Panc1 (cell line): ENCODE results near the gene XYLT1. TPM values are rescaled to one million over a fixed set of nuclear protein-coding genes. Genes with fewer than 3 reads are reported as not detected.
"Not testable (repeated sequence)": the region's sequence is repeated elsewhere in the genome, so short reads cannot be mapped to it uniquely, and the experiment has no call there.

Experiments used
- ATAC-seq: fragments of 200-7000 bp; cut with Tn5 transposase; 2 replicates; pipeline ENCODE4 v1.9.1; 2020; ENCODE audit warnings: mild to moderate bottlenecking, moderate library complexity
- BruUV-seq: library from RNA; stranded (reverse); fragments of 400-500 nt; replicated peaks from 2 replicates; lab custom pipeline; 2021; lab: Mats Ljungman, UMichigan
- CTCF ChIA-PET: fragments of 300-600 bp; sonication (Branson Sonifier 250); formaldehyde crosslinking; loops from one replicate; lab custom pipeline; 2022; ENCODE audit warnings: antibody characterized with exemption; lab: Charles Lee
- POLR2A ChIA-PET: fragments of 300-600 bp; sonication (Branson Sonifier 250); formaldehyde crosslinking; loops from one replicate; lab custom pipeline; 2022; ENCODE audit warnings: antibody characterized with exemption; lab: Charles Lee
- DNase-seq: peaks from one replicate; pipeline ENCODE4 v3.0.0-alpha.2; 2010; ENCODE audit warnings: low read depth, low spot score
- H3K27ac ChIP-seq: 2 replicates; pipeline ENCODE4 v1.5.1; 2011; ENCODE audit warnings: mild to moderate bottlenecking, low read length, inconsistent platforms
- H3K27me3 ChIP-seq: fragments of 200-500 bp; sonication (Bioruptor generic); 2 replicates; pipeline ENCODE4 v1.6.0; 2014; ENCODE audit warnings: low read length, inconsistent platforms; ENCODE audit not compliant: control insufficient read depth, insufficient read depth
- H3K36me3 ChIP-seq: fragments of 200-500 bp; sonication (Bioruptor generic); 2 replicates; pipeline ENCODE4 v1.5.1; 2014; ENCODE audit warnings: inconsistent platforms, mild to moderate bottlenecking, low read length, moderate library complexity; ENCODE audit not compliant: control insufficient read depth, insufficient read depth
- H3K4me1 ChIP-seq: 2 replicates; pipeline ENCODE4 v1.5.1; 2011; ENCODE audit warnings: inconsistent platforms, mild to moderate bottlenecking, low read length, moderate library complexity; ENCODE audit not compliant: control insufficient read depth, insufficient read depth
- H3K4me3 ChIP-seq, 2 experiments: 2 replicates each; pipeline ENCODE4 v1.5.1; 2011 to 2012; ENCODE audit warnings: low read depth in 2 of 2, low read length in 2 of 2, mild to moderate bottlenecking in 2 of 2, inconsistent platforms in 1 of 2, moderate library complexity in 1 of 2
- H3K9me3 ChIP-seq: fragments of 200-500 bp; sonication (Bioruptor generic); 2 replicates; pipeline ENCODE4 v1.5.1; 2014; ENCODE audit warnings: low read depth, mild to moderate bottlenecking, inconsistent platforms, low read length, moderate library complexity; ENCODE audit not compliant: control insufficient read depth, insufficient read depth
- CTCF ChIP-seq: fragments of 450-650 bp; IDR thresholded peaks from 2 replicates; pipeline ENCODE4 v1.5.1; 2017; ENCODE audit warnings: mild to moderate bottlenecking
- POLR2AphosphoS5 ChIP-seq: IDR thresholded peaks from 2 replicates; pipeline ENCODE4 v1.6.1; 2012; ENCODE audit warnings: mild to moderate bottlenecking, low read depth, low read length, moderate library complexity
- REST ChIP-seq, 2 experiments: IDR thresholded peaks; 2 replicates each; pipeline ENCODE4 v1.6.1; 2011 to 2012; ENCODE audit warnings: low read depth in 2 of 2, control low read depth in 1 of 2, low read length in 1 of 2, mild to moderate bottlenecking in 1 of 2, moderate library complexity in 1 of 2; ENCODE audit not compliant: insufficient read depth in 1 of 2
- SIN3A ChIP-seq: IDR thresholded peaks from 2 replicates; pipeline ENCODE4 v1.6.1; 2012; ENCODE audit warnings: low read depth, mild to moderate bottlenecking, low read length, moderate library complexity, borderline replicate concordance; ENCODE audit not compliant: insufficient read depth
- TCF7L2 ChIP-seq: IDR thresholded peaks from 2 replicates; pipeline ENCODE4 v1.6.1; 2011; ENCODE audit warnings: mild to moderate bottlenecking, low read depth, low read length, inconsistent platforms
- in situ Hi-C: cut with HindIII; loops from 2 replicates; pipeline ENCODE4 v1.10.0; 2016; ENCODE audit warnings: low sequenced_read_pairs, low pct_unique_long_range_greater_than_20kb
- intact Hi-C: fragments of 100-400 bp; cut with micrococcal nuclease; formaldehyde crosslinking; loops from one replicate; pipeline ENCODE4 v1.10.0; 2022; ENCODE audit not compliant: unreplicated experiment
- total RNA-seq: library from RNA; stranded (reverse); gene quantifications from one replicate; pipeline ENCODE4 v1.2.1, GENCODE V29; 2021; ENCODE audit not compliant: unreplicated experiment

Gene XYLT1
- total RNA-seq, 1 experiment from 2014 or later, result 0.62 TPM

- in situ Hi-C loops, result no loop called here
- peaks cover 6% of the 10 kb centered on the region for H3K27me3 ChIP-seq
- no peaks in the 10 kb centered on the region; the same call in 1 of the 2 replicates for H3K4me1 ChIP-seq
- BruUV-seq, result no TSS peak
- H3K9me3 ChIP-seq, result no peaks in the 10 kb centered on the region
- TF ChIP-seq TCF7L2, result peak; percentile 70; the same call in 1 of the 2 replicates
- TF ChIP-seq SIN3A, result no peak
- no peak for TF ChIP-seq REST (IDR thresholded peaks at IDR 0.05; ENCODE audit: insufficient read depth in 1 of 2, low read depth in 2 of 2, low read length in 1 of 2)
- TF ChIP-seq POLR2AphosphoS5, result no peak
- ChIA-PET POLR2A (no interaction called here), CTCF (no interaction called here)
- intact Hi-C loops, result no loop called here
- ATAC-seq (no peak), DNase-seq (no peak)
- no peaks in the 10 kb centered on the region for H3K36me3 ChIP-seq
- H3K4me3 ChIP-seq, result no peak overlapping the region
- H3K27ac ChIP-seq, result no peak overlapping the region
Measured at GRCh38 chr16:17481736-17482135, 11.0 kb upstream of the XYLT1 start.

- H3K9me3 ChIP-seq, BruUV-seq, intact Hi-C loops, ATAC-seq, H3K27ac ChIP-seq, POLR2A ChIA-PET, H3K36me3 ChIP-seq, DNase-seq, H3K4me1 ChIP-seq, H3K4me3 ChIP-seq, in situ Hi-C loops, CTCF ChIA-PET: not testable (repeated sequence)
- H3K27me3 ChIP-seq, result peaks cover 12% of the 10 kb centered on the region
Measured at GRCh38 chr16:17477260-17477545, 6.4 kb upstream of the XYLT1 start.

- ChIA-PET CTCF (no interaction called here), POLR2A (no interaction called here)
- Histone ChIP-seq H3K36me3 (no peaks in the 10 kb centered on the region), H3K27ac (no peak overlapping the region), H3K4me3 (no peak overlapping the region), H3K27me3 (peaks cover 14% of the 10 kb centered on the region), H3K9me3 (no peaks in the 10 kb centered on the region), H3K4me1 (0 out of 2 replicates have a peak, but pooled peaks cover 3% of the 10 kb centered on the region)
- no TSS peak for BruUV-seq
- ATAC-seq (peak; percentile 91), DNase-seq (no peak)
- intact Hi-C loops, result no loop called here
- in situ Hi-C loops, result no loop called here
- no peak for TF ChIP-seq POLR2AphosphoS5
- peak; percentile 78 for TF ChIP-seq CTCF
Measured at GRCh38 chr16:17476414-17477259, 5.9 kb upstream of the XYLT1 start.
